CD8-positive, alpha-beta memory T cell (primary cell): Measurements from ENCODE around the gene ZNF474. TPM values are rescaled to one million over a fixed set of nuclear protein-coding genes. Genes with fewer than 3 reads are reported as not detected.

Experiments
- CTCF ChIA-PET: fragments of 350-600 bp; sonication (Branson Sonifier 250); formaldehyde crosslinking; loops from one replicate; lab custom pipeline; 2021; ENCODE audit warnings: antibody characterized with exemption; lab: Charles Lee
- POLR2A ChIA-PET: fragments of 350-600 bp; sonication (Branson Sonifier 250); formaldehyde crosslinking; loops from one replicate; lab custom pipeline; 2021; ENCODE audit warnings: antibody characterized with exemption; lab: Charles Lee
- DNase-seq, 5 donors: peaks; one replicate each; pipeline versions ENCODE4 v3.0.0 to v3.0.0-alpha.2; 2020 to 2022; ENCODE audit warnings: mixed read lengths in 1 of 5
- H3K27ac ChIP-seq: one replicate; pipeline ENCODE4 v1.7.0; 2013; ENCODE audit warnings: low read depth, mild to moderate bottlenecking, low read length, moderate library complexity
- H3K27me3 ChIP-seq: 2 replicates; pipeline ENCODE4 v1.7.0; 2013; ENCODE audit warnings: low read length, mild to moderate bottlenecking; ENCODE audit not compliant: insufficient read depth, poor library complexity, severe bottlenecking
- H3K36me3 ChIP-seq: 2 replicates; pipeline ENCODE4 v1.7.0; 2013; ENCODE audit warnings: mild to moderate bottlenecking, low read length, moderate library complexity; ENCODE audit not compliant: insufficient read depth
- H3K4me1 ChIP-seq: 2 replicates; pipeline ENCODE4 v1.7.0; 2013; ENCODE audit warnings: mild to moderate bottlenecking, low read length, moderate library complexity; ENCODE audit not compliant: insufficient read depth
- H3K4me3 ChIP-seq: 2 replicates; pipeline ENCODE4 v1.7.0; 2013; ENCODE audit warnings: mild to moderate bottlenecking, low read length
- H3K9me3 ChIP-seq: 2 replicates; pipeline ENCODE4 v1.7.0; 2013; ENCODE audit warnings: mild to moderate bottlenecking, low read length
- H3K27ac Mint-ChIP-seq, 8 donors: one replicate each; pipeline ENCODE4 v1.8.0; 2020 to 2021; ENCODE audit warnings: mixed read lengths in 8 of 8, mild to moderate bottlenecking in 6 of 8, inconsistent platforms in 3 of 8, moderate library complexity in 3 of 8
- H3K27me3 Mint-ChIP-seq, 2 donors: one replicate each; pipeline ENCODE4 v1.8.0; 2020 to 2021; ENCODE audit warnings: mixed read lengths in 2 of 2, mild to moderate bottlenecking in 1 of 2, moderate library complexity in 1 of 2
- H3K36me3 Mint-ChIP-seq, 3 donors: one replicate each; pipeline ENCODE4 v1.8.0; 2020 to 2021; ENCODE audit warnings: mixed read lengths in 3 of 3, inconsistent platforms in 1 of 3, mild to moderate bottlenecking in 1 of 3
- H3K4me1 Mint-ChIP-seq, 3 donors: one replicate each; pipeline ENCODE4 v1.8.0; 2020 to 2021; ENCODE audit warnings: mixed read lengths in 3 of 3, inconsistent platforms in 1 of 3, mild to moderate bottlenecking in 1 of 3
- H3K4me3 Mint-ChIP-seq, 7 donors: one replicate each; pipeline ENCODE4 v1.8.0; 2020 to 2021; ENCODE audit warnings: mixed read lengths in 7 of 7, mild to moderate bottlenecking in 6 of 7, moderate library complexity in 4 of 7, inconsistent platforms in 2 of 7
- H3K9me3 Mint-ChIP-seq, 5 donors: one replicate each; pipeline ENCODE4 v1.8.0; 2020 to 2022; ENCODE audit warnings: mixed read lengths in 5 of 5, mild to moderate bottlenecking in 3 of 5, moderate library complexity in 2 of 5, inconsistent platforms in 1 of 5
- polyA plus RNA-seq: library from polyadenylated mRNA; unstranded; fragments of 300-500 nt; fragmentation: Illumina TruSeq; gene quantifications from one replicate; pipeline ENCODE4 v1.2.3, GENCODE V29; 2021
- total RNA-seq, 2 experiments: library from RNA; stranded (reverse); gene quantifications; one replicate each; pipeline ENCODE4 v1.2.3, GENCODE V29; 2021

Gene ZNF474
- total and polyA plus RNA-seq, 3 experiments from 2014 or later: 0.29 TPM; not detected in 2

GRCh38 chr5:122152266-122152900, 23.0 kb downstream of the ZNF474 start:
- no peaks in the 10 kb centered on the region for H3K36me3 Mint-ChIP-seq
- peaks cover 0 to 5% (median 0%) of the 10 kb centered on the region in 3 donors for H3K4me1 Mint-ChIP-seq
- H3K27me3 Mint-ChIP-seq: peaks cover 0 to 10% of the 10 kb centered on the region in 2 donors
- POLR2A ChIA-PET: no interaction called here
- peaks cover 8% of the 10 kb centered on the region for H3K4me1 ChIP-seq
- no peak overlapping the region for H3K27ac Mint-ChIP-seq
- CTCF ChIA-PET: no interaction called here
- no peak overlapping the region for H3K27ac ChIP-seq
- no peaks in the 10 kb centered on the region for H3K27me3 ChIP-seq
- no peak overlapping the region for H3K4me3 ChIP-seq
- no peak for DNase-seq
- no peaks in the 10 kb centered on the region for H3K36me3 ChIP-seq
- no peaks in the 10 kb centered on the region for H3K9me3 ChIP-seq
- H3K9me3 Mint-ChIP-seq: peaks cover 0 to 3% (median 0%) of the 10 kb centered on the region in 5 donors
- H3K4me3 Mint-ChIP-seq: no peak overlapping the region

GRCh38 chr5:122153230-122153629, 23.9 kb downstream of the ZNF474 start:
- Histone ChIP-seq H3K4me1 (peaks cover 8% of the 10 kb centered on the region), H3K9me3 (no peaks in the 10 kb centered on the region), H3K27me3 (no peaks in the 10 kb centered on the region), H3K27ac (no peak overlapping the region), H3K4me3 (no peak overlapping the region), H3K36me3 (no peaks in the 10 kb centered on the region)
- POLR2A ChIA-PET: no interaction called here
- Mint-ChIP-seq H3K27ac (no peak overlapping the region), H3K27me3 (peaks cover 0 to 8% of the 10 kb centered on the region in 2 donors), H3K4me3 (no peak overlapping the region), H3K4me1 (peaks cover 0 to 5% (median 0%) of the 10 kb centered on the region in 3 donors), H3K36me3 (no peaks in the 10 kb centered on the region), H3K9me3 (peaks cover 0 to 3% (median 0%) of the 10 kb centered on the region in 5 donors)
- CTCF ChIA-PET: no interaction called here
- no peak for DNase-seq

DNA sequence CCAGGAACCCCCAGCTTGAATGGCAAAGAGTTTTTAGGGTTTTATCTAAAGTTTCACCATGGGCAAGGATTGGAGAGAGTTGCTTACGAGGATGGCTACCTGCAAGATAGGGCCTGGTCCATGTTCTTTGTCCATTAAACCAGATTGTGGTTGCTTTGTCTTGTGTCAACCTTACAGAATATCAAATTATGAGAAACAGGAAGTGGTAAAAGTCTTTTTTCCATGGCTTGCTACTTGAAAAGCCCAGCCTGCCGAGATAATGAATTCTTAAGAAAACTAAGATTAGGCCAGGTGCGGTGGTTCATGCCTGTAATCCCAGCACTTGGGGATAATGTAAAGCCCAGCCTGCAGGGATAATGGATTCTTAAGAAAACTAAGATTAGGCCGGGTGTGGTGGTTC, 24.4 kb downstream of the ZNF474 start:
- ChIA-PET POLR2A (no interaction called here), CTCF (no interaction called here)
- peaks cover 8% of the 10 kb centered on the region for H3K4me1 ChIP-seq
- no peaks in the 10 kb centered on the region for H3K9me3 ChIP-seq
- no peak for DNase-seq
- peaks cover 0 to 8% of the 10 kb centered on the region in 2 donors for H3K27me3 Mint-ChIP-seq
- H3K4me3 Mint-ChIP-seq: no peak overlapping the region
- peaks cover 0 to 3% (median 0%) of the 10 kb centered on the region in 5 donors for H3K9me3 Mint-ChIP-seq
- no peak overlapping the region for H3K27ac ChIP-seq
- no peaks in the 10 kb centered on the region for H3K36me3 ChIP-seq
- H3K27ac Mint-ChIP-seq: no peak overlapping the region
- H3K4me1 Mint-ChIP-seq: peaks cover 0 to 5% (median 0%) of the 10 kb centered on the region in 3 donors
- no peaks in the 10 kb centered on the region for H3K27me3 ChIP-seq
- H3K4me3 ChIP-seq: no peak overlapping the region
- no peaks in the 10 kb centered on the region for H3K36me3 Mint-ChIP-seq

- H3K4me1 ChIP-seq: peaks cover 8% of the 10 kb centered on the region
- no peaks in the 10 kb centered on the region for H3K36me3 Mint-ChIP-seq
- CTCF ChIA-PET: no interaction called here
- no peak for DNase-seq
- H3K27ac ChIP-seq: no peak overlapping the region
- H3K9me3 Mint-ChIP-seq: peaks cover 0 to 4% (median 3%) of the 10 kb centered on the region in 5 donors
- no peak overlapping the region for H3K4me3 ChIP-seq
- H3K27me3 Mint-ChIP-seq: peaks cover 0 to 7% of the 10 kb centered on the region in 2 donors
- POLR2A ChIA-PET: no interaction called here
- peaks cover 0 to 5% (median 0%) of the 10 kb centered on the region in 3 donors for H3K4me1 Mint-ChIP-seq
- no peaks in the 10 kb centered on the region for H3K27me3 ChIP-seq
- no peaks in the 10 kb centered on the region for H3K36me3 ChIP-seq
- H3K27ac Mint-ChIP-seq: no peak overlapping the region
- no peaks in the 10 kb centered on the region for H3K9me3 ChIP-seq
- no peak overlapping the region for H3K4me3 Mint-ChIP-seq
Observed at GRCh38 chr5:122154491-122154890, 25.1 kb downstream of the ZNF474 start.

GRCh38 chr5:122154910-122155309, 25.6 kb downstream of the ZNF474 start:
- H3K27me3 ChIP-seq: no peaks in the 10 kb centered on the region
- Mint-ChIP-seq H3K9me3 (peaks cover 0 to 4% (median 0%) of the 10 kb centered on the region in 5 donors), H3K4me3 (no peak overlapping the region), H3K4me1 (peaks cover 0 to 5% (median 0%) of the 10 kb centered on the region in 3 donors), H3K27me3 (peaks cover 0 to 7% of the 10 kb centered on the region in 2 donors), H3K27ac (no peak overlapping the region), H3K36me3 (no peaks in the 10 kb centered on the region)
- no peak overlapping the region for H3K27ac ChIP-seq
- no peak overlapping the region for H3K4me3 ChIP-seq
- POLR2A ChIA-PET: no interaction called here
- H3K36me3 ChIP-seq: no peaks in the 10 kb centered on the region
- H3K4me1 ChIP-seq: peaks cover 8% of the 10 kb centered on the region
- DNase-seq: no peak
- no peaks in the 10 kb centered on the region for H3K9me3 ChIP-seq
- CTCF ChIA-PET: no interaction called here

GRCh38 chr5:122155546-122155945, 26.2 kb downstream of the ZNF474 start:
- Mint-ChIP-seq H3K4me1 (peaks cover 0 to 5% (median 0%) of the 10 kb centered on the region in 3 donors), H3K9me3 (peaks cover 0 to 4% (median 0%) of the 10 kb centered on the region in 5 donors), H3K36me3 (no peaks in the 10 kb centered on the region), H3K4me3 (no peak overlapping the region), H3K27me3 (peaks cover 0 to 7% of the 10 kb centered on the region in 2 donors), H3K27ac (no peak overlapping the region)
- H3K27ac ChIP-seq: no peak overlapping the region
- no peak for DNase-seq
- H3K4me3 ChIP-seq: no peak overlapping the region
- no peaks in the 10 kb centered on the region for H3K9me3 ChIP-seq
- H3K4me1 ChIP-seq: peaks cover 8% of the 10 kb centered on the region
- no peaks in the 10 kb centered on the region for H3K36me3 ChIP-seq
- POLR2A ChIA-PET: no interaction called here
- CTCF ChIA-PET: no interaction called here
- H3K27me3 ChIP-seq: no peaks in the 10 kb centered on the region

GRCh38 chr5:122156724-122157325, 27.5 kb downstream of the ZNF474 start:
- no peak for DNase-seq
- H3K27ac ChIP-seq: no peak overlapping the region
- H3K9me3 Mint-ChIP-seq: peaks cover 0 to 4% (median 0%) of the 10 kb centered on the region in 5 donors
- ChIA-PET CTCF (no interaction called here), POLR2A (no interaction called here)
- no peak overlapping the region for H3K4me3 Mint-ChIP-seq
- no peaks in the 10 kb centered on the region for H3K36me3 Mint-ChIP-seq
- peaks cover 8% of the 10 kb centered on the region for H3K4me1 ChIP-seq
- H3K27me3 Mint-ChIP-seq: peaks cover 0 to 7% of the 10 kb centered on the region in 2 donors
- H3K27me3 ChIP-seq: no peaks in the 10 kb centered on the region
- no peaks in the 10 kb centered on the region for H3K36me3 ChIP-seq
- H3K9me3 ChIP-seq: no peaks in the 10 kb centered on the region
- H3K4me3 ChIP-seq: no peak overlapping the region
- H3K4me1 Mint-ChIP-seq: peaks cover 0 to 5% (median 0%) of the 10 kb centered on the region in 3 donors
- no peak overlapping the region for H3K27ac Mint-ChIP-seq

GRCh38 chr5:122162100-122162638, 32.8 kb downstream of the ZNF474 start:
- Mint-ChIP-seq H3K9me3 (peaks cover 0 to 4% (median 0%) of the 10 kb centered on the region in 5 donors), H3K4me3 (no peak overlapping the region), H3K36me3 (no peaks in the 10 kb centered on the region), H3K27me3 (no peaks in the 10 kb centered on the region), H3K27ac (no peak overlapping the region), H3K4me1 (no peaks in the 10 kb centered on the region)
- POLR2A ChIA-PET: no interaction called here
- Histone ChIP-seq H3K9me3 (no peaks in the 10 kb centered on the region), H3K27ac (no peak overlapping the region), H3K27me3 (no peaks in the 10 kb centered on the region), H3K36me3 (no peaks in the 10 kb centered on the region), H3K4me3 (no peak overlapping the region), H3K4me1 (no peaks in the 10 kb centered on the region)
- DNase-seq: no peak
- CTCF ChIA-PET: no interaction called here
